Measurements from ENCODE around the gene PGAP1.

The PGAP1 gene

DNA sequence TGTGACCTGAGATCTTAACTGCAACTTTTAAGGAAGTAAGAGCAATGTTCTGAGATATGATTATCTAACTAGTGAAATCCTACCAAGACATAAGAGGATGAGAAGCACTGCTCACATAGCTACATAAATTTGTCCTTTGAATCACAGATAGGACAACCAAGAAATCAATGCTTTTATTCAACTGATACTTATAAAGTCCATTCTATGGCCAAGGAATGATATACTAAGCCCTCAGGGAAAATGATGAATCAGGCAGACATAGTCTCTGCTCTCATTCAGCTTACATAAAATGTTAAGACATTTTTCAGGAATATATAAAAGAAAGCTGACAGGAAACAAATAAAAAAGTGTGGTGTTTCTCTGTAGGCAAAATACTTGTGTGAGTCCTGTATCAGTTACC lies 39.1 kb downstream of the PGAP1 start:
- no peak overlapping the region for H3K4me3 ChIP-seq (ENCODE audit: control insufficient read depth, low read depth, low read length)
- no peak for DNase-seq (ENCODE audit: low read depth)
- TF ChIP-seq, protein P1, sequence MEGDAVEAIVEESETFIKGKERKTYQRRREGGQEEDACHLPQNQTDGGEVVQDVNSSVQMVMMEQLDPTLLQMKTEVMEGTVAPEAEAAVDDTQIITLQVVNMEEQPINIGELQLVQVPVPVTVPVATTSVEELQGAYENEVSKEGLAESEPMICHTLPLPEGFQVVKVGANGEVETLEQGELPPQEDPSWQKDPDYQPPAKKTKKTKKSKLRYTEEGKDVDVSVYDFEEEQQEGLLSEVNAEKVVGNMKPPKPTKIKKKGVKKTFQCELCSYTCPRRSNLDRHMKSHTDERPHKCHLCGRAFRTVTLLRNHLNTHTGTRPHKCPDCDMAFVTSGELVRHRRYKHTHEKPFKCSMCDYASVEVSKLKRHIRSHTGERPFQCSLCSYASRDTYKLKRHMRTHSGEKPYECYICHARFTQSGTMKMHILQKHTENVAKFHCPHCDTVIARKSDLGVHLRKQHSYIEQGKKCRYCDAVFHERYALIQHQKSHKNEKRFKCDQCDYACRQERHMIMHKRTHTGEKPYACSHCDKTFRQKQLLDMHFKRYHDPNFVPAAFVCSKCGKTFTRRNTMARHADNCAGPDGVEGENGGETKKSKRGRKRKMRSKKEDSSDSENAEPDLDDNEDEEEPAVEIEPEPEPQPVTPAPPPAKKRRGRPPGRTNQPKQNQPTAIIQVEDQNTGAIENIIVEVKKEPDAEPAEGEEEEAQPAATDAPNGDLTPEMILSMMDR (IDR thresholded peaks at IDR 0.05; ENCODE audit: control insufficient read depth, insufficient read depth, low read depth, low read length, missing control alignments): no peak

DNA sequence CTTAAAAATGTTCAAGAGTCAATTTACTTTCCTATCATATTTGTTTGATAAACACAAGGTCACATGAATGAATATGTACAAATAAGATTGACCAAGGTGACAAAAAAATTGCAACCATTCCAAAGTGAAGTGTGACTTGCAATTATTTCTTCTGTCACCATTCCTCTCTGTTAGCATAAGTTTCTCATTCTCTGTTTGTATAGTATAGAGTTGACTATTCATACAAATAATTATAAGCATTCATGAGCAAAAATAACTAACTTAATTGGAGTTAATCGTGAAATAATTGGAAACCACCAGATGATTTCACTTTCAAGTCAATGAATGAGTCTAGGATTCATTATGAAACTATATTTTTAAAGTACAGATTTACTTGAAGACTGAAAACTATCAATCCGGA lies 42.1 kb downstream of the PGAP1 start:
- TF ChIP-seq, protein P1 (IDR thresholded peaks at IDR 0.05; ENCODE audit: control insufficient read depth, insufficient read depth, low read depth, low read length, missing control alignments): no peak
- DNase-seq (ENCODE audit: low read depth): no peak
- H3K4me3 ChIP-seq (ENCODE audit: control insufficient read depth, low read depth, low read length): no peak overlapping the region

DNA sequence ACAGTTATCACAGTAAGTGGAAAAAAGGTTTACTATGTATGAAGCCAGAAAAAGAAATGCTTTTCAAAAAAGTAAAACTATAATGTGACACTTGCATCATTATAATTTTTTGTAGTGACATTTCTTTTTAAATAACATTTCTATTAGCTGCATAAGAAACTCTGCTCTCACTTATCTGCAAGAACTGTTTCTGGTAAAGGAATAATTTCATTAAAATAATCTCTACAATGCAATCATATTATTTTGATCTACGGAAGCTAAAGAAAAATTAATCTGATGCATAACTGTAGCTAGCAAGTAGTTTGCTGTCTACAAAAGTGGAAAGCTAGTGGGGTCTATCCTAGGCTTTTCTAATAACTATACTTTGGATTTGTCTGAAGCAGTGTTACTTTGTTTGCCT lies 50.1 kb downstream of the PGAP1 start:
- DNase-seq (ENCODE audit: low read depth): no peak
- TF ChIP-seq, protein P1 (IDR thresholded peaks at IDR 0.05; ENCODE audit: control insufficient read depth, insufficient read depth, low read depth, low read length, missing control alignments): no peak
- no peak overlapping the region for H3K4me3 ChIP-seq (ENCODE audit: control insufficient read depth, low read depth, low read length)

DNA sequence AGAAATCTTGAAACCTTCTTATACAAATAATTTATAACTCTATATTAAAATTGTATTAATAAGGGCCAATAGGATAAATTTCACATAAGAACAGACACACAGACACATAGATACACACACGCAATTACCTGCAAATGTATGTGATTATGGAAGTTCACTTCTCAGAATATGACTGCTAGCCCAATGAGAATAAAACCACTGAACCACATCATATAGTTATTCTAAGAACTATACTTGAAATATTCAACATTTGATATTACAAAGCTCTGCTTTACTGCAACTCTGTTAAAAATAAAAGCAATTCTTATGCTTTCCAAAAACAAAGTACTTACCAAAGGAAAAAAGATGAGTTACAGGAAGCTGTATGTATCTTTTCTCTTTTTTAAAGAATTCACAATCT lies 51.1 kb downstream of the PGAP1 start:
- DNase-seq (ENCODE audit: low read depth): no peak
- TF ChIP-seq, protein P1 (IDR thresholded peaks at IDR 0.05; ENCODE audit: control insufficient read depth, insufficient read depth, low read depth, low read length, missing control alignments): no peak
- H3K4me3 ChIP-seq (ENCODE audit: control insufficient read depth, low read depth, low read length): no peak overlapping the region

DNA sequence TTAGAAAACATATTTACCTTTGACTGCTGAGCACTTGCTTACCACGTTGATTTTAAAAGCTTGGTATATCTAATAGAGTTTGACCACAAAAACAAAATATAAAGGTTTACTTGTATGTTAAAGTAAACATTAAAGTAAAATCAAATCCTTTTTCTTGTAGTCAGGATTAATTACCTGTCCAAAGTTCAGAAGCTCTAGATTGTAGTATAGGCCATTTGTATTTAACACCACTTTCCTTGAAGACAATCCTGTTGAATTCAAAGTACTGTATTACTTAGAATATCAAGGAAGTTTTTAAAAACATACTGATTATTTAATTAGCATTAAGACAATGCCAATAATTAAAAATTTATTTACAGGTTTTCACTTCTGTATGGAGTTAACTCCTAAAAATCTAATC lies 53.0 kb downstream of the PGAP1 start:
- TF ChIP-seq, protein P1 (IDR thresholded peaks at IDR 0.05; ENCODE audit: control insufficient read depth, insufficient read depth, low read depth, low read length, missing control alignments): no peak
- no peak overlapping the region for H3K4me3 ChIP-seq (ENCODE audit: control insufficient read depth, low read depth, low read length)
- no peak for DNase-seq (ENCODE audit: low read depth)

DNA sequence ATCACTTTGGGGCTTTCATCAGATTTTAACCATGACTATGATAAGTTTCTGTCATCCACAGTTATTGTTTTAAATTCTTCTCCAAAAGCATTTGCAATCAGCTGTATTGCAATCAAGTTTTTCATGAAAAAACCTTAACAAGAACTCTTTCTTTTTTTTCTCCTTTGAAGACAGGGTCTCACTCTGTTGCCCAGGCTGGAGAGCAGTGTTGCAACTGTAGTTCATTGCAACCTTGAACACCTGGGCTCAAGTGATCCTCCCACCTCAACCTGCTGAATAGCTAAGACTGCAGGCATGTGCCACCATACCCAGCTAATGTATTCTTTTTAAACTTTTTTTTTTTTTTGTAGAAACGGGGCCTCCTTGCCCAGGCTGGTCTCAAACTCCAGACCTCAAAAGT lies 71.9 kb downstream of the PGAP1 start:
- DNase-seq (ENCODE audit: low read depth): no peak
- TF ChIP-seq, protein P1 (IDR thresholded peaks at IDR 0.05; ENCODE audit: control insufficient read depth, insufficient read depth, low read depth, low read length, missing control alignments): no peak
- H3K4me3 ChIP-seq (ENCODE audit: control insufficient read depth, low read depth, low read length): no peak overlapping the region

Data from AG09309 (cell line).